Peyer's patch (tissue), 4 donors: Measurements from ENCODE around the gene AKAP14.
"Not testable (repeated sequence)": the region's sequence is repeated elsewhere in the genome, so short reads cannot be mapped to it uniquely, and the experiment has no call there.

Source experiments
- POLR2A ChIP-seq, 2 donors: fragments of 450-650 bp; IDR thresholded peaks; one replicate each; pipeline ENCODE4 v1.5.1; 2017; ENCODE audit warnings: antibody characterized with exemption in 2 of 2, mild to moderate bottlenecking in 2 of 2, moderate library complexity in 2 of 2
- TF ChIP-seq, protein P1 (sequence below), 6 experiments: fragments of 450-650 bp in 4 of 6; fragments of 200-600 bp in 2 of 6; sonication (generic) in 1 of 6; IDR thresholded peaks; one replicate each; pipeline ENCODE4 v1.5.1; 2017 to 2019; ENCODE audit warnings: antibody characterized with exemption in 6 of 6, mild to moderate bottlenecking in 3 of 6, moderate library complexity in 1 of 6

DNA sequence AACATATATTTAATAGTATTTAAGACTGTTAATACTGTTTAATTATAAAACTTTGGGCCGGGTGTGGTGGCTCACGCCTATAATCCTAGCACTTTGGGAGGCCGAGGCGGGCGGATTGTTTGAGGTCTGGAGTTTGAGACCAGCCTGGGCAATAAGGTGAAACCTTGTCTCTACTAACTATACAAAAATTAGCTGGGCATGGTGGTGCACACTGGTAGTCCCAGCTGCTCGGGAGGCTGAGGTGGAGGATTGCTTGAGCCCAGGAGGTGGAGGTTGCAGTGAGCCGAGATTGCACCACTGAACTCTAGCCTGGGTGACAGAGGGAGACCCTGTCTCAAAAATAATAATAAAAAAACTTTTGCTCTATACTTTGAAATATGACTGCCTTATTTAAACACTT, 26.7 kb downstream of the AKAP14 start:
- TF ChIP-seq, protein P1, sequence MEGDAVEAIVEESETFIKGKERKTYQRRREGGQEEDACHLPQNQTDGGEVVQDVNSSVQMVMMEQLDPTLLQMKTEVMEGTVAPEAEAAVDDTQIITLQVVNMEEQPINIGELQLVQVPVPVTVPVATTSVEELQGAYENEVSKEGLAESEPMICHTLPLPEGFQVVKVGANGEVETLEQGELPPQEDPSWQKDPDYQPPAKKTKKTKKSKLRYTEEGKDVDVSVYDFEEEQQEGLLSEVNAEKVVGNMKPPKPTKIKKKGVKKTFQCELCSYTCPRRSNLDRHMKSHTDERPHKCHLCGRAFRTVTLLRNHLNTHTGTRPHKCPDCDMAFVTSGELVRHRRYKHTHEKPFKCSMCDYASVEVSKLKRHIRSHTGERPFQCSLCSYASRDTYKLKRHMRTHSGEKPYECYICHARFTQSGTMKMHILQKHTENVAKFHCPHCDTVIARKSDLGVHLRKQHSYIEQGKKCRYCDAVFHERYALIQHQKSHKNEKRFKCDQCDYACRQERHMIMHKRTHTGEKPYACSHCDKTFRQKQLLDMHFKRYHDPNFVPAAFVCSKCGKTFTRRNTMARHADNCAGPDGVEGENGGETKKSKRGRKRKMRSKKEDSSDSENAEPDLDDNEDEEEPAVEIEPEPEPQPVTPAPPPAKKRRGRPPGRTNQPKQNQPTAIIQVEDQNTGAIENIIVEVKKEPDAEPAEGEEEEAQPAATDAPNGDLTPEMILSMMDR (IDR thresholded peaks at IDR 0.05), result not testable (repeated sequence)
- not testable (repeated sequence) for TF ChIP-seq POLR2A (IDR thresholded peaks at IDR 0.05)
